ENCODE data around the gene SAMD11.

SAMD11 gene

DNA sequence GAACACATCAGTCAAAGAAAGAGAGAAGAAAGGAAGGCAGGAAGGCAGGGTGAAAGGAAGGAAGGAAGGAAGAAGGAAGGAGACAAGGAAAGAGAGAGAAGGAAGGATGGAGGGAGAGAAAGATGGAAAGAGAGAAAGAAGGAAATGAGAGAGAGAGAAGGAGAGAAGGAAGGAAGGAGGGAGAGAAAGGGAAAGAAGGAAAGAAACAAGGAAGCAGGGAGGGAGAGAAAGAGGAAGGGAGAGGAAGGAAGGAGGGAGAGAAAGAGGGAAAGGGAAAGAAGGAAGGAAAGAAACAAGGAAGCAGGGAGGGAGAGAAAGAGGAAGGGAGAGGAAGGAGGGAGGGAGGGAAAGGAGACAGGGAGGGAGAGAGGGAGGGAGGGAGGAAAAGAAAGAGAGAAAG is 35.4 kb upstream of the SAMD11 start:
- TF ChIP-seq FOXM1 (IDR thresholded peaks at IDR 0.05; ENCODE audit: borderline replicate concordance, low read depth) (no peak), CREB1 (IDR thresholded peaks at IDR 0.05; ENCODE audit: low read depth) (no peak), CEBPB (IDR thresholded peaks at IDR 0.05) (no peak), TCF12 (IDR thresholded peaks at IDR 0.05; ENCODE audit: low read depth) (no peak), YY1 (IDR thresholded peaks at IDR 0.05; ENCODE audit: low read depth) (no peak), ZBTB7A (IDR thresholded peaks at IDR 0.05; ENCODE audit: low read depth) (no peak), EP300 (IDR thresholded peaks at IDR 0.05; ENCODE audit: borderline replicate concordance) (no peak)
- TF ChIP-seq, protein P1, sequence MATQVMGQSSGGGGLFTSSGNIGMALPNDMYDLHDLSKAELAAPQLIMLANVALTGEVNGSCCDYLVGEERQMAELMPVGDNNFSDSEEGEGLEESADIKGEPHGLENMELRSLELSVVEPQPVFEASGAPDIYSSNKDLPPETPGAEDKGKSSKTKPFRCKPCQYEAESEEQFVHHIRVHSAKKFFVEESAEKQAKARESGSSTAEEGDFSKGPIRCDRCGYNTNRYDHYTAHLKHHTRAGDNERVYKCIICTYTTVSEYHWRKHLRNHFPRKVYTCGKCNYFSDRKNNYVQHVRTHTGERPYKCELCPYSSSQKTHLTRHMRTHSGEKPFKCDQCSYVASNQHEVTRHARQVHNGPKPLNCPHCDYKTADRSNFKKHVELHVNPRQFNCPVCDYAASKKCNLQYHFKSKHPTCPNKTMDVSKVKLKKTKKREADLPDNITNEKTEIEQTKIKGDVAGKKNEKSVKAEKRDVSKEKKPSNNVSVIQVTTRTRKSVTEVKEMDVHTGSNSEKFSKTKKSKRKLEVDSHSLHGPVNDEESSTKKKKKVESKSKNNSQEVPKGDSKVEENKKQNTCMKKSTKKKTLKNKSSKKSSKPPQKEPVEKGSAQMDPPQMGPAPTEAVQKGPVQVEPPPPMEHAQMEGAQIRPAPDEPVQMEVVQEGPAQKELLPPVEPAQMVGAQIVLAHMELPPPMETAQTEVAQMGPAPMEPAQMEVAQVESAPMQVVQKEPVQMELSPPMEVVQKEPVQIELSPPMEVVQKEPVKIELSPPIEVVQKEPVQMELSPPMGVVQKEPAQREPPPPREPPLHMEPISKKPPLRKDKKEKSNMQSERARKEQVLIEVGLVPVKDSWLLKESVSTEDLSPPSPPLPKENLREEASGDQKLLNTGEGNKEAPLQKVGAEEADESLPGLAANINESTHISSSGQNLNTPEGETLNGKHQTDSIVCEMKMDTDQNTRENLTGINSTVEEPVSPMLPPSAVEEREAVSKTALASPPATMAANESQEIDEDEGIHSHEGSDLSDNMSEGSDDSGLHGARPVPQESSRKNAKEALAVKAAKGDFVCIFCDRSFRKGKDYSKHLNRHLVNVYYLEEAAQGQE (IDR thresholded peaks at IDR 0.05; ENCODE audit: low read depth), result no peak

DNA sequence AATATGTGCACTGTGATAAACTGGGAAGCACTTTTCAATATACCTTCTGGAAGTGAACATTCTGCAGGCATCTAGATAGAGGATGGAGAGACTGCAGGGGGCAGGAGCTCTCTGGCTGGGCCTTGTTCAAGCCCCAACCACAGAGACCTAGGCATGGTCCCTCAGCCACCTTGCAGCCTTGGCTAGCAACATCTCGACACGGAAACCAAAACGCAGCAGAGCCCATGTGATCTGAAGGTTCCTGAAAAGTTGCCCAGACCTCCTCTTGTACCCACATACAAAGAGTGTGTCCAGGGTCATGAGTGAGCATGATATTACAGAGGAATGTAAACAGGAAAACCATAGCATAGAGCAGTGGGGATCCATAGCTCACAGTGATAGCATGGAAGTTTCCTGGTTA is 33.1 kb upstream of the SAMD11 start:
- no peak for TF ChIP-seq FOXM1 (IDR thresholded peaks at IDR 0.05; ENCODE audit: borderline replicate concordance, low read depth)
- TF ChIP-seq EGR1 (IDR thresholded peaks at IDR 0.05), result no peak
- TF ChIP-seq ZBTB7A (IDR thresholded peaks at IDR 0.05; ENCODE audit: low read depth), result no peak
- TF ChIP-seq TCF12 (IDR thresholded peaks at IDR 0.05; ENCODE audit: low read depth), result no peak

DNA sequence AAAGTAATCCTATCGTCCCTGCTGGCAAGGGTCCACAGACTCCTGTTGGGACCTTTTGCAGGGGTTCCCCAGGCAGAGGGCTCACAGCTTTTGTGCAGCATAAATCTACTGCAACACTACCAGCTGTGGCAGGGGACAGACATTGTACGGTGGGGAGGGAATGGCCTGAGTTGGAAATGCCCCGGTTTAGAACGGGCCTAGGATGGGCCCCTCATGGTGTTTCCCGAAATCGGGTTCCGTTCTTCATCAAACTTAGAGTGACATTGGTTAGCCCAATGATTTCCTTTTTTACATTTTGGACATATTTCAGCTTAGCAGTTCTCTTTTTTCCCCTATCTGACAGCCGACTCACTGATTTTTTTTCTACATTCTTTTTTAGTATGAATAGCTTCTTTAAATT is 26.5 kb upstream of the SAMD11 start:
- no peak for TF ChIP-seq TCF12 (IDR thresholded peaks at IDR 0.05; ENCODE audit: low read depth)
- TF ChIP-seq FOXM1 (IDR thresholded peaks at IDR 0.05; ENCODE audit: borderline replicate concordance, low read depth), result no peak
- no peak for TF ChIP-seq CREB1 (IDR thresholded peaks at IDR 0.05; ENCODE audit: low read depth)
- TF ChIP-seq, protein P2, sequence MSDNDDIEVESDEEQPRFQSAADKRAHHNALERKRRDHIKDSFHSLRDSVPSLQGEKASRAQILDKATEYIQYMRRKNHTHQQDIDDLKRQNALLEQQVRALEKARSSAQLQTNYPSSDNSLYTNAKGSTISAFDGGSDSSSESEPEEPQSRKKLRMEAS (IDR thresholded peaks at IDR 0.05), result no peak
- no peak for TF ChIP-seq TAF1 (IDR thresholded peaks at IDR 0.05; ENCODE audit: low read depth)
- TF ChIP-seq, protein P3, sequence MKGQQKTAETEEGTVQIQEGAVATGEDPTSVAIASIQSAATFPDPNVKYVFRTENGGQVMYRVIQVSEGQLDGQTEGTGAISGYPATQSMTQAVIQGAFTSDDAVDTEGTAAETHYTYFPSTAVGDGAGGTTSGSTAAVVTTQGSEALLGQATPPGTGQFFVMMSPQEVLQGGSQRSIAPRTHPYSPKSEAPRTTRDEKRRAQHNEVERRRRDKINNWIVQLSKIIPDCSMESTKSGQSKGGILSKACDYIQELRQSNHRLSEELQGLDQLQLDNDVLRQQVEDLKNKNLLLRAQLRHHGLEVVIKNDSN (IDR thresholded peaks at IDR 0.05), result no peak
- no peak for TF ChIP-seq RAD21 (IDR thresholded peaks at IDR 0.05; ENCODE audit: low read depth)
- no peak for TF ChIP-seq EGR1 (IDR thresholded peaks at IDR 0.05)
- no peak for TF ChIP-seq TEAD4 (IDR thresholded peaks at IDR 0.05)
- no peak for TF ChIP-seq NFIC (IDR thresholded peaks at IDR 0.05)
- TF ChIP-seq EP300 (IDR thresholded peaks at IDR 0.05; ENCODE audit: borderline replicate concordance), result no peak
- TF ChIP-seq ZBTB7A (IDR thresholded peaks at IDR 0.05; ENCODE audit: low read depth), result no peak
- TF ChIP-seq, protein P1 (IDR thresholded peaks at IDR 0.05; ENCODE audit: low read depth), result no peak
- no peak for TF ChIP-seq YY1 (IDR thresholded peaks at IDR 0.05; ENCODE audit: low read depth)
- no peak for TF ChIP-seq CEBPB (IDR thresholded peaks at IDR 0.05)

DNA sequence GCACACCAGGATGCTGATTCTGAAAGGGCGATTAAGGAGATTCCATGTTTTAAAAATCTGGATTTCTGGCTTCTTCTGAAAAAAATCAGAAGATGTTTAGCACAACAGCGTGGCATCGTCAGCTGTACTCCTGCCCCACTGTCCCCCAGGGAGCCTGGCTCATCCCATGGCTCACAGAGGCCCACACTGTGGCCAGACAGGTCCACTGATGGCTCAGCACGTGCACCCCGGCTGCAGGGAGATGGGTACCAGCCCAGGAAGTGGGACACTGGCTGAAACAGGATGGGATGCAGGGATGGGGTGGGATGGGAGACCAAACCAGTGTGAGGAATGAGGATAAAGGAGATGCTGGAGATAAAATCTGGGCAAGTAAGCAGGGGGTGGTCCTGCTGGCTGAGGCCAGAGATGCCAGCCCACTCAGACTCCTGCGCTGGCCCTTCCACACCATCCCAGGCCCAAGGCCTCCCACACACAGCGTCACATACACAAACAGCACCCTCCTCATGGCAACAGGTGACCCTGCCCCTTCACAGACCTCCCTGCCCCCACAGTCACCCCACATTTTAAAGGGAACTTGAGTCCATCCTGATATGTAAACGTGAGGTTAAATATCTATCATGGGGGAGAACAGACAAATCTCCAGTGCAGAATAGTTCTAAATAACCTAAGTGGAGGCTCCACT is 23.9 kb upstream of the SAMD11 start:
- TF ChIP-seq YY1 (IDR thresholded peaks at IDR 0.05; ENCODE audit: low read depth) (no peak), ZBTB7A (IDR thresholded peaks at IDR 0.05; ENCODE audit: low read depth) (no peak), NFIC (IDR thresholded peaks at IDR 0.05) (no peak), EP300 (IDR thresholded peaks at IDR 0.05; ENCODE audit: borderline replicate concordance) (no peak), CEBPB (IDR thresholded peaks at IDR 0.05) (no peak), TCF12 (IDR thresholded peaks at IDR 0.05; ENCODE audit: low read depth) (no peak), FOXM1 (IDR thresholded peaks at IDR 0.05; ENCODE audit: borderline replicate concordance, low read depth) (no peak), TEAD4 (IDR thresholded peaks at IDR 0.05) (no peak), RAD21 (IDR thresholded peaks at IDR 0.05; ENCODE audit: low read depth) (no peak), CREB1 (IDR thresholded peaks at IDR 0.05; ENCODE audit: low read depth) (no peak), TAF1 (IDR thresholded peaks at IDR 0.05; ENCODE audit: low read depth) (no peak), EGR1 (IDR thresholded peaks at IDR 0.05) (no peak)
- TF ChIP-seq, protein P1 (IDR thresholded peaks at IDR 0.05; ENCODE audit: low read depth), result no peak
- TF ChIP-seq, protein P3 (IDR thresholded peaks at IDR 0.05), result no peak
